ENCODE data around the gene DACH1.
A peak's percentile ranks its signal among the peaks of the same experiment; 100 is the strongest.

The DACH1 gene

DNA sequence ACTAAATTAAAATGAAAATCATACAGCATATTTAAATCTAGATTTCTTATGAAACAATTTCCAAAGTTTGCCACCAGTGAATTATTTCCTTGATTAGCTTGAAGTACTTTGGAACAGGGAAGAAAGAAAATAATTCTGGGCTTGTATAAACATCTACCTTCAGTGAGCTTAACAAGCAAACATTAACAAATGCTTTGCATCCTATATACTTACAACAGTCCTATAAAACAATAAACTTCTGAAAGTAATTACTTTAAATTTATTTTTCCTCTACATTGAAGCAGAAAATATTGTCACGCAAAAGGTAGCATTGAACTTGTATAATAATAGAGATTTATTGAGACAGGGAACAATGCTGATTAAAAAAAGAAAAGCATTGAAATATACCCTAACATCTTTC is 164.8 kb downstream of the DACH1 start:
- no peak for DNase-seq (ENCODE audit: low spot score)

DNA sequence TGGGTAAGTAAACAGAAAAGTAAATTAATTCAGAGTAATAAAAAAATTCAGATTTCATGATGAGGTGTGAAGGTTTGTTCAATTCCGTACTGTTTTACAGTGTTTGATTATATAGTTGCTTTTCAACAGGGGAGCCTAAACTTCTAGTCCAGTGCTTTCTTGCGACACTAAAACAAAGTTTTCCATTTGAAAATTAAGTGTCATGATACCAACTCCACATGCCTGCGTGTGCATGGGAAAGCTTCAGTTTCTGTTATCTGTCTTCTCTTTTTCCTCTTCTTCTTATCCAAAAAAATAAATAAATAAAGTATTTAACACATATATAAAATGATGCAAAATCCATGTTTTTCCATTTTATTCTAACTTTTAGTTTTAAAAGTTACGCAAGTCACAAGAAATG is 165.3 kb downstream of the DACH1 start:
- no peak for DNase-seq (ENCODE audit: low spot score)

DNA sequence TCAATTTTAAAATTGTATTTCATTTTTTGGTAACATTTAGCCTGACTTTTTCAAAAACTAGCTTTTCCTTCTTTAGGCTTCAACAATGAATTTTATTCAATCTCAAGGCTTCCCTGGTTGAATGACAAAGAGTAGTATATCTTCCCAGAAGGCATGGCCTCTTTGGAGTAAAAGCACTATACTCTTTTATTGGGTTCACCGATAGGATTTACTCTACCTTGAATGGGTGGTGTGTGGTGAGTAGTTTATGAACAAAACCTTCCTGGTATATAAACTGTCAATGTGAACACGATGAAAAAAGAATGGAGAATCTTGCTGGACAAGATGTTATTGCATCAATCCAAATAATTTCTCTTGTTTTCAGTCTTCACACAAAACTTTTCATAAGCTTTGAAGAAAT is 167.7 kb downstream of the DACH1 start:
- DNase-seq (ENCODE audit: low spot score), result no peak

DNA sequence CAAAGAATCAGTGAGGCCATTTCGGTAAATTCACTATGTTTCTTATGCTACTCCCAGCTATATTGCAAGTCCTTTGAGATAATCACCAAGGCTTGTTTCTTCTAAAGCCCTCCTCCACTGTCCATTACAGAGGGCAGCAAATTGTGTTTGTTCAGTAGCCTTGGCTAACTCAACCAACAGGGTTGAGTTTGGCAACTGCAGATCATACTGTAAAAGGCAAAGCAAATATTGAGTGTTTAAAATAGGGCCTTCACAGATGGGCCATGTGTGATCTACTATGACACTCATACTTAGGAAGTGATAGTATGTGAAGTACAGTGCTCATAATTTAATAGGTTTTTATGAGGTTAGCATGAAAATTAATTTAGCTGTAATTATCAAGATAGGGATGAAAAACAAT is 171.3 kb downstream of the DACH1 start:
- no peak for DNase-seq (ENCODE audit: low spot score)

DNA sequence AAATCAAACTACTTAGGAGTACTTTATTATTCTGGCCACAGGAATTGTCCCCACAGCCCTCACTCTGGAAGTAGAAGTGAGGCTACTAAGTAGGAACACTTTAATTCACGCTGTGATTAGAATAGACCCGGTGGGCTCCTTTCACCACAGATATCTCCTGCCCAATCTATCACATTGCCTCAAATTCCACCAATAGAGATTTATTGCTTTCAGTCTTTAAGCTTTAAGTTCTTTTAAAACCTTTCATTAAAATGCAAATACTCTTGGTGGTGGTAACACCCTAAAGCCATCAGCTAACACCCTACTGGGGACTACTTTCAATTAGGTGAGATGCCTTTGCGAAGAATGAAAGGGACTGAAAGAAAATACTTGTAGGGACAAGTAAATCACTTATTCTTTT is 181.9 kb downstream of the DACH1 start:
- no peak for DNase-seq (ENCODE audit: low spot score)

DNA sequence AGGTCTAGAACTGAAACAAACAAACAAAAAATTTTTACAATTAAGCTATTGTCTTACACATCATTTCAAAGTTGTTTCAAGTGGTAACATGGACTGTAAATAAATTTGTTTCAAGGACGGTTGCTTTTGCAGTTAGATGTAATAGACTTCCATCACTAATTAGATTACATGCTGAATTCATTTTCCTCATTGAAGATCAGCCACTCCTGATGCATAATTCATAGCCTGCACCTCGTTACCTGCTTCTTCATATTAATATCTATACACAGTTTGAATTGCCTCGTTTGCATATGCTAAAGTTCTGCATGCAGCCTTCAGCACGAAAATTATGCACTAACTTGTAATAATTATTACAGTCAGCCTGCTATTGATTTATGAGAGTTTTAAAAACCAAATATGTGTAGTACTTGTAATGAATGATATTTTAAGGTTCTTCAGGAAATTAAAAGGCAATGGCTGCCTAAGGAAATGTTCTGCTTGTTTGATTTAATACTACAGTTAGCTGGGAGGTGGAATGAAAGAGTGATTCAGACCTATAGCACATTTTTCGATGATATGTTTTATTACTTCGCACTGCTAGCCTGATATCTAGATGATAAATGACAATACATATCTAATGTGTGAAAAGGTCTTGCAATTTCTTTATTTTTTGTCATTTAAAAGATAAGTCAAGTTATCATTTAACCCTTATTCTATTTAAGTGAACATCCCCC is 184.9 kb downstream of the DACH1 start:
- no peak for DNase-seq (ENCODE audit: low spot score)

DNA sequence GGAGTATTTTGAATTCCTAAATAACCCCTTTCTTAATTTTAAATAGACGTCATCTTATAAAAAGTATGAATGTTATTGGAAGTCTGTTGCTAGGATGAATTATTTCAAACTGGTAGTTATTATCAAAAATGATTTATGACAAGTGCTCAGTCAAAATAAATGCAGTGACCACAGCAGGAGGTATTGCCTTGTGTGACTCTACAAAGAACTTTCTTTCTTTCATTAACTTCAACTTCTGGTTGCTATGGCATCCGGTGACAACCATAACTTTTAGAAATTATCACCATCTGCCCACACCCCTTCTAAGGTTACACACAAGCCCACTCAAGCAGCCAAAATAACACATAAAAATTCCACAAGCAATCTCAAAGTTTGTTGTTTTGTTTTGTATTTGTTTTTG is 189.9 kb downstream of the DACH1 start:
- DNase-seq (ENCODE audit: low spot score), result no peak

DNA sequence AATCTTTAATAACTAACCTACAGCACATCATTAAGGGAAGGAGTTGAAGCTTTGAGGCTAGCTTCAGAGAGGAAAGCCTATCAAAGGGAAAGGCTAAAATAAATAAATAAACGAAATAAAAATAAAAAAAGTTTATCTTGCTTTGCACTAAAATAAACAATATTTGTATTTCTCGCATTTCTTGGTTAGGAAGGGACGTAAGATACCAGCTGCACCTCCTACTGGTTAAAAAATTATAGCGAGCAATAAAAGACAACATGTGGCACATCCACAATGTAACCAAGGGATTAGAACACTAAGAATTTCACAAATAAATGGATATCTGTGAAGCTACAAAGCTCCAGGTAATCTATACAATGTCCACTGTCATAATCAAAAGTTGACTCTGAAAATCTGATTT is 194.5 kb downstream of the DACH1 start:
- no peak for DNase-seq (ENCODE audit: low spot score)

DNA sequence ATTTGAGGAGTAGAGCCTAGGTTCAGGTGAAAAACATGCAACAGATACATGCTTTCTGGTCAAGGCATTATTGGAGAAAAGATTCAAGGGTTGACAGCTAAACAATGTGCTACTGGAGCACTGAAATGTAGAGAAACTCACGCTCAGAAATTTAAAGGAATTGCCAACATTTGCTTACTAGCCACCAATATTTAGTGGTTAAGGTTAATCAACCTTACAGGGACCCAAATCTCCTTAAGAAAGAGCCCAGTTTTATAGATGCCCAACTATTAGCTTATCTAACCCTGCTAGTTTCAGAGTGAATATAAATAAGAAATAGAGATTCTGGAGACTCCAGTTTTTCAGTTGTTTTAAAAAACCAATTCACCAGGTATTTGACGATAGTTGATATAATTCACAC is 203.6 kb downstream of the DACH1 start:
- peak; percentile 8 for DNase-seq (ENCODE audit: low spot score)

DNA sequence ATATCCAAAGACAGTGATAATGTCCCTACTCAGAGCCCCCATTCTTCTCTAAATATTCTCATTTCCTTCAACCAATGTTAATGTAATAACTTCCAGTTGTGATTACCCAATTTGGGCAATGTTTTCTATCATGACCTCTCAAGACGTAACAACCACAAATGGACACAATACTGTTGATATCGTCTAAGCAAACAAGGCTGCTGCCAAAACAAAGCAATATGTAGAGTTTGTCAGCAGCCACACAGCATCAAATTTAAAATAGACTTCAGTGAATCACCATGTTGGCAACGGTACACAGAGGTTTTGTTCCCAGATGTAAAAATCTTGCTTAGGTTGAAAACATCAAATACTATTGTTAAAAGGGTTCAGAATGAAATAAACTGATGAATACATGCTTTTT is 205.1 kb downstream of the DACH1 start:
- DNase-seq (ENCODE audit: low spot score), result no peak

DNA sequence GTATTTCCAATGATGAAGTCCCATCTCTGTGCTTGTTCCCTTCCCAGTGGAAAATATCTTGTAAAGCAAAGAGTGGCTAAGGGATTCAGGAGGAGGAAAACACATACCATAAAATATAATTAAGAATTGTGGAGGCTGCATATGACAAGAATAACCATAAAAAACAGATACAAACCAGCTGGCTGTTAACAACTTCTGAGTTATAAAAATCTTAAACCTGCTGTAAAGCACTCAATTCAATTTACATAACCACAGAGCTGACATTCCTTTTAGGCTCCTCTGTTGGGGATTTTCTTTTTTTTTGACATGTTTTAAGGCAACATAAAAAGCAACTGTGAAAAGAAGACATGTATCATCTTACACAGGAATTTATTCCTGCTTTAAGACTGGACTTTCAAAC is 207.6 kb downstream of the DACH1 start:
- DNase-seq (ENCODE audit: low spot score), result no peak

DNA sequence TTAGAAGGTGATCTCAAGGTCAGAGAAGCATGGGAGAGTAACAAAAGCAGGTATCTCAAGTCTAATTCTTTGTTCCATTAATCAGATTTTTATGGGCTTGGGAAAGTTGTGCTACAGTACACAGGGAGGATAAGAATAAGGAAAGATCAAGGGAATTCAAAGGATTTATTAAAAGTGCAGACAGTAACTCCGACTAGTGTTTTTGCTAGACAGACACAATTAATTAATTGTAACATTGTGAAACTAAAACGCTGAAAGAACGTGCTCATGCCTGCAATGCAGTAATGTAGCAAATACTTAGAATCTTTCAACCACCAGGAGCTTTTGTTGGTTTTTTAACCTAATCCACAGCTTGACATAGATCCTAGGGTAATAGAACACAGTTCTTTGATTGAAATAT is 221.5 kb downstream of the DACH1 start:
- DNase-seq (ENCODE audit: low spot score), result no peak

DNA sequence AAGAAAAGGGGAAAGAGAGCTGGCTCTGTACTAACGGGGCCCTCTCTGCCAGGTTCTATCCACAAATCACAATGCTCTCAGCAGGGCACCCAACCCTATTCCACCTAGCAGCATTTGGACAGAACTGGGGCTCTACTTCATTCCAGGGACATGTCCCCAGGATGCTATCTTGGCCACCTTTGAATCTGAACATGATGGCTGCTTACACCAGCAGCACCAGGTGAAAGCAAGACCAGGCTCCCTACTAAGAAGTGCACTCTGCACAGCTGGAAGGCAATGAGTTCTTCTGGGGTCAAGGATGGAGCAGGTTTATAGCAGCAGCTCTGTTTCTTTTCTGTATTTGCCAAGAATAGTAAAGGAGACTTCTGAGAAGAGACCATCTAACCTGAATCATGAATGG is 222.4 kb downstream of the DACH1 start:
- no peak for DNase-seq (ENCODE audit: low spot score)

DNA sequence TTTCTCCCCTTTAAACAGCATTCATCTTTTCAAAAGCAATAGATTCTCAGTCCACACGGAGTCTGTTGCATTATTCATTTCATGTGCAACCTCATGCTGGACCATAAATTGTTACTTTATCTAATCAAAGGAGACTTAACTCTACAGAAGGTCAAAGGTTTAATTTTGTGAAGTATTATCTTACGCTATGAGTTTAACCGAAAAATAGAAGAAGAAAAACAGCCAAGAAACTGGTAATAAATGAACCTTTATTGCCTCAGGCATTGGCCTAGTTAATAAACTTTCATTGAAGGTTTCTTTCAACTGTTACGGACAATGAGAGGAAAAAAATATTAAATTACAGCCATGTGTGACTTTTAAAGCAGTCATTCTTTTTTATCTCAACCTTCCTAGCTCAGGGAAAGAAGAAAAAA is 223.6 kb downstream of the DACH1 start:
- no peak for DNase-seq (ENCODE audit: low spot score)

DNA sequence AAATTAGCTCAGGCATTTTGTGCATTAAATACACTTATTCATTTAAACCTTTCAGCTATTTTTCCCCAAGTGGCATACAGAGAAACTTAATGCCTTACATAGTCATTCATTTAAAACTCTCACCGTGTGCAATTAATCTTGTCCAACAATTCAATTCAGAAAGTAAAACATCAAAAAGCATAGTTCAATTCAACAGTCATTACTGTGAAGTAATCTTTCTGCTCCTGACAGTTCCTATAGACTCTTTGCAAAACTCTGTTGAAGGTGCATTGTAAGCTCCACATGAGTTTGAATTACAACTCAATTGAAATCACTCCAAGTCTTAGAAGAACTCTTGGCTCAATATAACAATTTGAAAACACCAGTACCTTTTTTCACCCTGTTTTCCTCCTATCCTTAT is 228.3 kb downstream of the DACH1 start:
- DNase-seq (ENCODE audit: low spot score), result no peak

DNA sequence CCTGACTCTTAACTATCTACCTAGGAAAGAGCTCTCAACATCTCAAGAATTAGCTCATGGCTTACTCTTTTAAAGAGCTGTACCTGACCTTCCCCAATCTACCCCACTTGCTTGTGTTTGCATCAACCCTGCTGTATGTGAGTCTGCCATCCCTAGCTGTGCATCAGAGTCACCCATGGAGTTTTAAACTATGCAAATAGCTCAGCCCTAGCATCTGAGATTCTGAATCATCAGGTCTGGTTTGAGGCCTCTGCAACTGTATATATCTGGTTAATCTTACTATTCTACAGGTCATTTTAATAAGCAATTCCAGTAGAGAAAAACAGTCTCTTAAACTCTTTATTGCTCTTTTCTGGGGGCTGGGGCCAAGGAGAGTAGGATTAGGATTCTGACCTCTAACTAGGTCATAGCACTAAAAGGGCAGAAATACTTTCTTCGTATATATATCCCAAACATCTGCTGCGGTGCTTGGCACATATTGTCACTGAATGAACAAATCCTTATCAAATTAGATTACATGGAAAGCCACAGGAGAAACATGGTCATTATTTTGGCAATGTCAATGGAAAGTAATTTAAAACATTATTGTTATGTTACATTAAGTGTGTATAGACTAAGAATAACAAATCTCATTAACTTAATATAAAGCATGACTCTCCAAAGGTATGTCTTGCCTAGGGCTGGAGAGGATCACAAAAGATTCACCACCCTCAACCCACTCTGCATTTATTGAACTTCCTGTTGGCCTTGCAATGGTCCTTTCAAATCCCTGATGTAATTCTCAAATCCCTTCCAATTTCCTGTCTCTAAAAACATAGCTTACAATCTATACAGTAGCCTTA is 232.2 kb downstream of the DACH1 start:
- DNase-seq (ENCODE audit: low spot score), result no peak

DNA sequence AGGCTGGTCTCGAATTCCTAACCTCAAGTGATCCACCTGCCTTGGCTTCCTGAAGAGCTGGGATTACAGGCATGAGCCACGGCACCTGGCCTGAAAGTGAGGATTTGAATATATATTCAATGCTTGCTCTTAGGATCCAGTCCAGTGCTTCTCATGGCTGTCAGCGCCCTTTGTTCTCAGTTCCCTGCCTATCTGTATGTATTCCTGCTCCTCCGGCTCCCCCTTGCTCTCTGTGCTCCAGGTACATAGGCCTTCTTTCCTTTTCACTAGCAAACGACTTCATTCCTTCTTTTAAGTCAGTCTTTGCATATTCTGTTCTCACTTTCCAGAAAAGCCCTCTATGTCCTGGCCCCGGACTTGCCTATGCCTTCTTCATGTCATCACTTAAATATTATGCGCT is 232.8 kb downstream of the DACH1 start:
- no peak for DNase-seq (ENCODE audit: low spot score)

DNA sequence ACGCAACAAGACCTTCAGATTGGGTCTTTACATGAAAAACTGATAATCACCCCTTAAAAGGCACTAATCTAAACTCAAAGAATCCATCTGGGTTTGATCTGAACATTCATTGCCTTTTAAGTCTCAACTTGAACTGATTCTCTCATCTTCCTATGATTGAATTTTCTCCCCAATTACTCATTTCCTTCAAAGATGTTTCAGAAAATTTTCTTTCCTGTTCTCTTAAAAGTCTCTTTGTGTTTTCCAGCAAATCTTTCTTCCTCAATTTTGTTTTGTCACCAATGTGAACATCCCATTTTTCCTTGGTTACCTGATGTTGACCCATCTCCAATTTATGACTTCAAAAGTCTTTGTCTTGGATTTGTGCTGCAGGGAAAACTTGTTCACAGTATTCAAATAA is 234.3 kb downstream of the DACH1 start:
- DNase-seq (ENCODE audit: low spot score), result no peak

DNA sequence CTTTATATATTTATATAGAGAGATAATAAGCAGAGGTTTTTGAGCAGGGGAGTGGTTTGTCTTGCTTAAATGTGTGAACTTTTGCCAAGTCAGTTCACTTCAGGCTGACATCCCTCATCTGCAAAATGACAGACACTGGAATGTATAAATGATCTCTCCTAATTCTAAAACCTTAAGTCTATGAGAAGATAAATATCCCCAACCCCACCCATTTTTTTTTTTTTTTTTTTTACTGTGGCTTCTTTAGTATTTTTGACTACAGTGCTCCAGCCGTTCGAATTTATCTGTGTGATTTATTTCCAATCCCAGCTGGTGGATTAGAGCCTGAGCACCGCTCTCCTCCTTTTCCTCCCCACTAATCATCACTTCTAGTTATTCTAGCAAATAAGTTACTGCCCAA is 234.8 kb downstream of the DACH1 start:
- no peak for DNase-seq (ENCODE audit: low spot score)

DNA sequence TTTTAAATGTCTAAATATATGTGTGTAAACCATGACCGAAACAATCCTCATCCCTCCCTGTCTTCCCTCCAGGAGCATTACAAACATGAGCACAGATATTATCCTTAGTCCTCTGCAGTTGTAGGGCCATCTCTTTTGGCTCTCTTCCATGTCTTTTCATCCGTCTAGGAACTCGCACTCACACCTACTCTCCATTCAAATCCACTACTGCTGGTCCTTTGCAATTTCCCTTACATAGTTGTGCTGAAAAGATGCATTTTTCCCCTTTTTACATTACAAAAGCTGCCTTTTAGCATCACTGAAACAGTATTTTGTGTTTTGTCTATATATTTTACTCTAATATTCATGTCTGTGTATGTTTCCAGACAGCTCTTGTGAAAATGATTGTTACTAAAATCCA is 237.8 kb downstream of the DACH1 start:
- DNase-seq (ENCODE audit: low spot score), result no peak

DNA sequence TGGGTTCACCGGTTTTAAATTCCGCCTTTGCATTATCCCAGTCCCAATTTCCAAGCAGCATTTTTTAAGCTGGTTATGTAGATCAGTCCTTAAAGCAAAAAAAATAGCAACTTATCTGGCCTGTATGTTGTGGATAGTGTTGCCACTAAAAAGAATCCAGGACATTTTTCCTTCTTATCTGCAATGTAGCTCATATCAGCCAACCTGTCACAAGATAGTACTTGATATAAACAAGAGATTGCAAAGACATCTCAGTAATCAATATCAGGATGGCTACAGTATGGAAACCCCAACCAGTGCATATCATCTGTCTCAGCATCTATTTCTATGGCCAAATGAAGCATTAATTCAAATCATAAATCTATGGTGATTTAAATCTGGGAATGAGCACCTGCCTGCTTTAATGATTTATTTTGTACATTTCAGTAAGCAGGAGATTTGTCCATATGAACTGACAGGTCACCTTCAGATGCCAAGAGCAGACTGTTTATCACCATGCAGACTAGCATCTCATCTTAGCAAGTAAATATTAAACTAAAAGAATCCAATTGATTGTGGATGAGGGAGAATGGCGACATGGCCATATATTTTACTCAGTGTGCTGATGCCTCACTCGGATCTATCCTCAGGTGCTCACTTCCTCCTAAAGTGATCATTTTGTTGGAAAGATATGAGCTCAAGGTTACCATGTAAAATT is 240.4 kb downstream of the DACH1 start:
- DNase-seq (ENCODE audit: low spot score), result no peak

DNA sequence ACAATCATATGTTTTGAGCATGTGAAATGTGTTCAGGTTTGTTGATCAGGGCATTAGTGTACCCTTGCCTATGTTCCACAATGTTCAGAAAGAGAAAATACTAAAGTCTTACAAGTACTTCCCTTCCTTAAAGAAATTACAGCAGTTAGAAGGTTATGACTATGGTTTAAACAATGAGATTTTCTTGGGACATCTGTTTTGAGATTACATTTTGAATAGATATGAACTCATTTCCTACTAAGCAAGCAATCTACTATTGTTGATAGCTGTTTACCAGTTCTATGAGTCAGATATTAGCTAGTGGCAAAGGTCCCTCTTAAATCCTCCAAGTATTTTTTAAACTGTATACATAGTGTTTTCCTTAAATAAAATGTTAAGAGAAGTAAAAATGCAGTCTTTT is 241.3 kb downstream of the DACH1 start:
- no peak for DNase-seq (ENCODE audit: low spot score)
